ENCODE results near the gene ZNF750.
A peak's percentile ranks its signal among the peaks of the same experiment; 100 is the strongest.

The ZNF750 gene

GRCh38 chr17:82859431-82860403 lies 19.9 kb upstream of the ZNF750 start:
- DNase-seq: peak; percentile 64

- no peak for DNase-seq
Measured at GRCh38 chr17:82858376-82859126, 18.7 kb upstream of the ZNF750 start.

GRCh38 chr17:82856361-82856760 lies 16.5 kb upstream of the ZNF750 start:
- no peak for DNase-seq

- DNase-seq: no peak
Measured at GRCh38 chr17:82854226-82854625, 14.4 kb upstream of the ZNF750 start.

- no peak for DNase-seq
Measured at GRCh38 chr17:82851381-82851780, 11.6 kb upstream of the ZNF750 start.

- no peak for DNase-seq
Measured at GRCh38 chr17:82849076-82849945, 9.5 kb upstream of the ZNF750 start.

- DNase-seq: peak; percentile 77
Measured at GRCh38 chr17:82848022-82848592, 8.3 kb upstream of the ZNF750 start.

GRCh38 chr17:82846061-82846691 lies 6.4 kb upstream of the ZNF750 start:
- DNase-seq: no peak

- no peak for DNase-seq
Measured at GRCh38 chr17:82845163-82845807, 5.5 kb upstream of the ZNF750 start.

- no peak for DNase-seq
Measured at GRCh38 chr17:82844796-82845162, 5.0 kb upstream of the ZNF750 start.

- DNase-seq: no peak
Measured at GRCh38 chr17:82843904-82844680, 4.3 kb upstream of the ZNF750 start.

GRCh38 chr17:82841921-82842596 lies 2.2 kb upstream of the ZNF750 start:
- DNase-seq: no peak

GRCh38 chr17:82840431-82840831 lies 609 bp upstream of the ZNF750 start:
- DNase-seq: no peak

- DNase-seq: peak; percentile 14
Measured at GRCh38 chr17:82838386-82839063, 1.3 kb downstream of the ZNF750 start.

GRCh38 chr17:82837586-82838320 lies 2.1 kb downstream of the ZNF750 start:
- no peak for DNase-seq

GRCh38 chr17:82836823-82837357 lies 2.9 kb downstream of the ZNF750 start:
- DNase-seq: no peak

- no peak for DNase-seq
Measured at GRCh38 chr17:82835766-82836512, 3.9 kb downstream of the ZNF750 start.
